HFFc6 (cell line): ENCODE results near the gene ISM1. TPM values are rescaled to one million over a fixed set of nuclear protein-coding genes. Genes with fewer than 3 reads are reported as not detected.

ENCODE experiments used
- DNase-seq: peaks from one replicate; pipeline ENCODE4 v3.0.0-alpha.2; 2018
- H3K27ac Mint-ChIP-seq: 2 replicates; pipeline ENCODE4 v1.8.0; 2020; ENCODE audit warnings: mild to moderate bottlenecking, mixed read lengths
- H3K27me3 Mint-ChIP-seq: 2 replicates; pipeline ENCODE4 v1.8.0; 2021; ENCODE audit warnings: mild to moderate bottlenecking, moderate library complexity, mixed read lengths; ENCODE audit not compliant: insufficient read depth
- H3K36me3 Mint-ChIP-seq: 2 replicates; pipeline ENCODE4 v1.8.0; 2021; ENCODE audit warnings: low read depth, mixed read lengths
- H3K4me1 Mint-ChIP-seq: 2 replicates; pipeline ENCODE4 v1.8.0; 2020; ENCODE audit warnings: low read depth, mixed read lengths
- H3K4me3 Mint-ChIP-seq: 2 replicates; pipeline ENCODE4 v1.8.0; 2020; ENCODE audit warnings: mild to moderate bottlenecking, moderate library complexity, mixed read lengths
- H3K9me3 Mint-ChIP-seq: 2 replicates; pipeline ENCODE4 v1.8.0; 2020; ENCODE audit warnings: mild to moderate bottlenecking, mixed read lengths
- CTCF ChIP-seq: fragments of 200-600 bp; sonication (generic); IDR thresholded peaks from 2 replicates; pipeline ENCODE4 v1.5.0; 2021; ENCODE audit warnings: antibody characterized with exemption, mild to moderate bottlenecking
- total RNA-seq, 6 experiments: library from RNA; stranded (reverse); fragmentation: NEBNext Ultra II Directional; extraction: Animal tissue kit (Norgen Biotek cat#: 25700); gene quantifications; 2 replicates in 1 of 6; 3 replicates in 5 of 6; pipeline ENCODE4 v1.2.3, GENCODE V29; 2021

The ISM1 gene
- total RNA-seq, 6 experiments from 2014 or later: 0.07 TPM; not detected in 5

GRCh38 chr20:13349235-13349604, 128.1 kb downstream of the ISM1 start:
- Mint-ChIP-seq H3K36me3 (no peaks in the 10 kb centered on the region), H3K27me3 (no peaks in the 10 kb centered on the region), H3K27ac (no peak overlapping the region), H3K4me1 (peaks cover 6% of the 10 kb centered on the region), H3K4me3 (peak overlapping the region; percentile 15; the same call in 1 of the 2 replicates), H3K9me3 (0 out of 2 replicates have a peak, but pooled peaks cover under 1% of the 10 kb centered on the region)
- TF ChIP-seq CTCF: no peak
- no peak for DNase-seq

Other genes starting within 250 kb of the ISM1 start
- not detected for gene SPTLC3, start 212.3 kb upstream of the ISM1 start, total RNA-seq